ENCODE results near the gene HES5. TPM values are rescaled to one million over a fixed set of nuclear protein-coding genes. Genes with fewer than 3 reads are reported as not detected.
A peak's percentile ranks its signal among the peaks of the same experiment; 100 is the strongest.

Gene HES5
- polyA plus RNA-seq, 3 donors, result not detected

GRCh38 chr1:2528611-2528965, 1.5 kb downstream of the HES5 start:
- peaks cover 0 to 11% (median 0%) of the 10 kb centered on the region in 7 donors for H3K9me3 Mint-ChIP-seq
- peaks cover 39 to 70% (median 58%) of the 10 kb centered on the region in 3 donors for H3K27me3 Mint-ChIP-seq (ENCODE audit: low read depth in 3 of 3)
- peak overlapping the region in 1 of 7 donors; percentile 28 for H3K27ac Mint-ChIP-seq
- H3K36me3 ChIP-seq (replicated peaks in 1 of 2; ENCODE audit: control insufficient read depth in 1 of 2, insufficient read depth in 2 of 2, low read length in 2 of 2), result no peaks in the 10 kb centered on the region
- H3K9me3 ChIP-seq (replicated peaks in 1 of 2; ENCODE audit: control insufficient read depth in 1 of 2, insufficient read depth in 1 of 2, low read length in 2 of 2), result no peaks in the 10 kb centered on the region
- peaks cover 31 to 42% of the 10 kb centered on the region in 2 donors for H3K4me1 ChIP-seq (ENCODE audit: control insufficient read depth in 1 of 2, insufficient read depth in 2 of 2, low read length in 2 of 2)
- H3K4me3 Mint-ChIP-seq, result peak overlapping the region in 1 of 2 donors; percentile 78
- H4K20me1 ChIP-seq (ENCODE audit: insufficient read depth, low read length), result peaks cover 32% of the 10 kb centered on the region
- H3K4me2 ChIP-seq (replicated peaks; ENCODE audit: extremely low read depth, low read length, poor library complexity, severe bottlenecking), result peak overlapping the region; percentile 34
- H3K9ac ChIP-seq (ENCODE audit: insufficient read depth, low read length, poor library complexity, severe bottlenecking), result no peak overlapping the region
- DNase-seq, result no peak
- H3K36me3 Mint-ChIP-seq, result peaks cover 5 to 6% of the 10 kb centered on the region in 2 donors
- H3K27ac ChIP-seq (ENCODE audit: low read depth in 1 of 2, low read length in 2 of 2), result no peak overlapping the region
- no peak overlapping the region for H3K4me3 ChIP-seq (replicated peaks in 1 of 3; ENCODE audit: low read depth in 2 of 3, low read length in 3 of 3)
- TF ChIP-seq CTCF (IDR thresholded peaks at IDR 0.05), result no peak
- intact Hi-C loops (cut with micrococcal nuclease), result loop anchor here (5.0 to 10.0 kb wide), 5 partner anchors 59 to 324 kb away; partner anchors contain the start of genes MORN1 (in 1 of the 2), PEX10 (in 1 of the 2), PRXL2B (in 1 of the 2) and RER1 (in 1 of the 2)
- WGBS (ENCODE audit: insufficient coverage), result 33% methylated on average over 1 of the region's 10 CpGs
- H3K4me1 Mint-ChIP-seq, result peaks cover 31% of the 10 kb centered on the region
- no peak overlapping the region for H2AFZ ChIP-seq (ENCODE audit: insufficient read depth, low read depth, low read length, poor library complexity, severe bottlenecking)
- H3K27me3 ChIP-seq (ENCODE audit: control insufficient read depth in 2 of 2, insufficient read depth in 2 of 2, low read length in 2 of 2), result peaks cover 30 to 57% of the 10 kb centered on the region in 2 donors
- peaks cover 24% of the 10 kb centered on the region for H3K79me2 ChIP-seq (ENCODE audit: insufficient read depth, low read length)

- Mint-ChIP-seq H3K27me3 (ENCODE audit: low read depth in 3 of 3) (peaks cover 35 to 64% (median 53%) of the 10 kb centered on the region in 3 donors), H3K4me3 (peak overlapping the region in 1 of 2 donors; percentile 76), H3K9me3 (peaks cover 0 to 11% (median 0%) of the 10 kb centered on the region in 7 donors), H3K4me1 (peaks cover 31% of the 10 kb centered on the region), H3K27ac (no peak overlapping the region), H3K36me3 (peaks cover 6 to 7% of the 10 kb centered on the region in 2 donors)
- no peak for DNase-seq
- Histone ChIP-seq H3K4me2 (replicated peaks; ENCODE audit: extremely low read depth, low read length, poor library complexity, severe bottlenecking) (no peak overlapping the region), H3K9me3 (replicated peaks in 1 of 2; ENCODE audit: control insufficient read depth in 1 of 2, insufficient read depth in 1 of 2, low read length in 2 of 2) (no peaks in the 10 kb centered on the region), H3K4me3 (replicated peaks in 1 of 3; ENCODE audit: low read depth in 2 of 3, low read length in 3 of 3) (no peak overlapping the region), H4K20me1 (ENCODE audit: insufficient read depth, low read length) (peaks cover 38% of the 10 kb centered on the region), H3K27me3 (ENCODE audit: control insufficient read depth in 2 of 2, insufficient read depth in 2 of 2, low read length in 2 of 2) (peaks cover 30 to 55% of the 10 kb centered on the region in 2 donors), H3K4me1 (ENCODE audit: control insufficient read depth in 1 of 2, insufficient read depth in 2 of 2, low read length in 2 of 2) (peaks cover 31 to 42% of the 10 kb centered on the region in 2 donors), H3K27ac (ENCODE audit: low read depth in 1 of 2, low read length in 2 of 2) (no peak overlapping the region), H3K79me2 (ENCODE audit: insufficient read depth, low read length) (peaks cover 30% of the 10 kb centered on the region), H3K9ac (ENCODE audit: insufficient read depth, low read length, poor library complexity, severe bottlenecking) (no peak overlapping the region), H3K36me3 (replicated peaks in 1 of 2; ENCODE audit: control insufficient read depth in 1 of 2, insufficient read depth in 2 of 2, low read length in 2 of 2) (no peaks in the 10 kb centered on the region), H2AFZ (ENCODE audit: insufficient read depth, low read depth, low read length, poor library complexity, severe bottlenecking) (no peak overlapping the region)
- 90% methylated on average over 12 of the region's 12 CpGs for WGBS (ENCODE audit: insufficient coverage)
- no peak for TF ChIP-seq CTCF (IDR thresholded peaks at IDR 0.05)
- intact Hi-C loops (cut with micrococcal nuclease), result loop anchor here (5.0 to 10.0 kb wide), 5 partner anchors 59 to 323 kb away; partner anchors contain the start of genes MORN1 (in 1 of the 2), PEX10 (in 1 of the 2), PRXL2B (in 1 of the 2) and RER1 (in 1 of the 2)
Measured at GRCh38 chr1:2528016-2528415, 2.0 kb downstream of the HES5 start.
